Measurements from ENCODE around the gene PRDX5. TPM values are rescaled to one million over a fixed set of nuclear protein-coding genes. Genes with fewer than 3 reads are reported as not detected.

Gene PRDX5
- total RNA-seq, 6 donors from 2014 or later, result 146 to 493 (median 309) TPM

- no peak overlapping the region for H3K4me3 ChIP-seq
- DNase-seq (no peak), ATAC-seq (ENCODE audit: low FRiP score in 2 of 2) (no peak)
- 83 to 97% methylated on average over 2 of the region's 2 CpGs for WGBS, 2 donors
- H3K27me3 ChIP-seq, result no peaks in the 10 kb centered on the region
- TF ChIP-seq POLR2AphosphoS5 (IDR thresholded peaks at IDR 0.05), result no peak
- no peak for TF ChIP-seq POLR2A (IDR thresholded peaks at IDR 0.05)
- TF ChIP-seq CTCF (IDR thresholded peaks at IDR 0.05), result no peak
- no peak for TF ChIP-seq EP300 (IDR thresholded peaks at IDR 0.05)
- H3K4me1 ChIP-seq, result peaks cover 7 to 25% (median 13%) of the 10 kb centered on the region in 4 donors
- no peaks in the 10 kb centered on the region for H3K9me3 ChIP-seq
- peak overlapping the region in 1 of 4 donors; percentile 30 for H3K27ac ChIP-seq
- peaks cover 0 to 32% (median 17%) of the 10 kb centered on the region in 4 donors for H3K36me3 ChIP-seq
Observed at GRCh38 chr11:64275841-64276240, 42.1 kb upstream of the PRDX5 start.

- DNase-seq (no peak), ATAC-seq (ENCODE audit: low FRiP score in 2 of 2) (peak; percentile 11 to 43)
- peaks cover 0 to 35% (median 20%) of the 10 kb centered on the region in 4 donors for H3K36me3 ChIP-seq
Observed at GRCh38 chr11:64276653-64277431, 41.1 kb upstream of the PRDX5 start.

GRCh38 chr11:64278576-64279190 is 39.2 kb upstream of the PRDX5 start:
- Histone ChIP-seq H3K9me3 (no peaks in the 10 kb centered on the region), H3K4me3 (no peak overlapping the region), H3K36me3 (peaks cover 0 to 40% (median 26%) of the 10 kb centered on the region in 4 donors), H3K4me1 (peaks cover 5 to 24% (median 8%) of the 10 kb centered on the region in 4 donors), H3K27me3 (no peaks in the 10 kb centered on the region), H3K27ac (no peak overlapping the region)
- WGBS, 2 donors, result 89 to 93% methylated on average over 8 of the region's 8 CpGs
- TF ChIP-seq POLR2AphosphoS5 (IDR thresholded peaks at IDR 0.05) (no peak), EP300 (IDR thresholded peaks at IDR 0.05) (no peak), CTCF (IDR thresholded peaks at IDR 0.05) (no peak), POLR2A (IDR thresholded peaks at IDR 0.05) (no peak)
- ATAC-seq (ENCODE audit: low FRiP score in 2 of 2) (no peak), DNase-seq (no peak)

More at GRCh38 chr11:64276653-64277431, 41.1 kb upstream of the PRDX5 start:
- Histone ChIP-seq H3K4me3 (no peak overlapping the region), H3K9me3 (no peaks in the 10 kb centered on the region), H3K4me1 (peaks cover 4 to 21% (median 10%) of the 10 kb centered on the region in 4 donors), H3K27ac (no peak overlapping the region), H3K27me3 (no peaks in the 10 kb centered on the region)
- TF ChIP-seq POLR2AphosphoS5 (IDR thresholded peaks at IDR 0.05) (no peak), CTCF (IDR thresholded peaks at IDR 0.05) (no peak), EP300 (IDR thresholded peaks at IDR 0.05) (no peak), POLR2A (IDR thresholded peaks at IDR 0.05) (no peak)
- WGBS, 2 donors, result 76 to 82% methylated on average over 10 to 17 of the region's 17 CpGs

- Histone ChIP-seq H3K36me3 (peaks cover 0 to 26% (median 19%) of the 10 kb centered on the region in 4 donors), H3K27ac (no peak overlapping the region), H3K4me3 (no peak overlapping the region), H3K4me1 (peaks cover 16 to 31% (median 24%) of the 10 kb centered on the region in 4 donors), H3K27me3 (no peaks in the 10 kb centered on the region), H3K9me3 (no peaks in the 10 kb centered on the region)
- WGBS, 2 donors, result 94 to 95% methylated on average over 22 of the region's 22 CpGs
- TF ChIP-seq POLR2A (IDR thresholded peaks at IDR 0.05), result no peak
- TF ChIP-seq POLR2AphosphoS5 (IDR thresholded peaks at IDR 0.05), result no peak
- no peak for TF ChIP-seq CTCF (IDR thresholded peaks at IDR 0.05)
- TF ChIP-seq EP300 (IDR thresholded peaks at IDR 0.05), result no peak
- DNase-seq, result no peak
- no peak for ATAC-seq (ENCODE audit: low FRiP score in 2 of 2)
Observed at GRCh38 chr11:64281957-64282770, 35.8 kb upstream of the PRDX5 start.

Measured in upper lobe of left lung (tissue), 6 donors.